Measurements from ENCODE around the gene KNSTRN.

KNSTRN gene

GRCh38 chr15:40382580-40383456 is at the start of gene KNSTRN:
TSS of gene KNSTRN (plus strand) at chr15:40382721. CDS start at chr15:40382836, 115 bp downstream.
- DNase-seq = peak; percentile 90

GRCh38 chr15:40333922-40334492 is 48.5 kb upstream of the KNSTRN start:
- no peak for DNase-seq

GRCh38 chr15:40334541-40334940 is 48.0 kb upstream of the KNSTRN start:
- no peak for DNase-seq

- DNase-seq = no peak
These were observed 47.4 kb upstream of the KNSTRN start for GRCh38 chr15:40334941-40335795.

- DNase-seq = no peak
These were observed 46.4 kb upstream of the KNSTRN start for GRCh38 chr15:40335938-40336743.

- no peak for DNase-seq
These were observed 45.8 kb upstream of the KNSTRN start for GRCh38 chr15:40336744-40337122.

GRCh38 chr15:40337597-40337996 is 44.9 kb upstream of the KNSTRN start:
- no peak for DNase-seq

- DNase-seq = peak; percentile 73
These were observed 44.4 kb upstream of the KNSTRN start for GRCh38 chr15:40338041-40338657.

- DNase-seq = peak; percentile 93
These were observed 43.5 kb upstream of the KNSTRN start for GRCh38 chr15:40338921-40339620.

- no peak for DNase-seq
These were observed 42.9 kb upstream of the KNSTRN start for GRCh38 chr15:40339621-40339945.

- DNase-seq = no peak
These were observed 42.3 kb upstream of the KNSTRN start for GRCh38 chr15:40340038-40340739.

- peak; percentile 83 for DNase-seq
These were observed 41.7 kb upstream of the KNSTRN start, which contains the start of gene CCDC9B for GRCh38 chr15:40340740-40341400. TSS of gene CCDC9B (minus strand) at chr15:40340939. CDS start at chr15:40340819, 120 bp downstream.

- no peak for DNase-seq
These were observed 39.9 kb upstream of the KNSTRN start for GRCh38 chr15:40342416-40343320.

GRCh38 chr15:40343512-40343911 is 39.0 kb upstream of the KNSTRN start:
- no peak for DNase-seq

GRCh38 chr15:40344217-40344616 is 38.3 kb upstream of the KNSTRN start:
- DNase-seq = no peak

GRCh38 chr15:40344631-40345120 is 37.8 kb upstream of the KNSTRN start:
- DNase-seq = peak; percentile 17

GRCh38 chr15:40345225-40345866 is 37.2 kb upstream of the KNSTRN start:
- DNase-seq = no peak

- DNase-seq = no peak
These were observed 36.5 kb upstream of the KNSTRN start for GRCh38 chr15:40345867-40346578.
